HFFc6 (cell line): Measurements from ENCODE around the gene GLYATL2. TPM values are rescaled to one million over a fixed set of nuclear protein-coding genes. Genes with fewer than 3 reads are reported as not detected.

Experiments used
- DNase-seq: peaks from one replicate; pipeline ENCODE4 v3.0.0-alpha.2; 2018
- H3K27ac Mint-ChIP-seq: 2 replicates; pipeline ENCODE4 v1.8.0; 2020; ENCODE audit warnings: mild to moderate bottlenecking, mixed read lengths
- H3K27me3 Mint-ChIP-seq: 2 replicates; pipeline ENCODE4 v1.8.0; 2021; ENCODE audit warnings: mild to moderate bottlenecking, moderate library complexity, mixed read lengths; ENCODE audit not compliant: insufficient read depth
- H3K36me3 Mint-ChIP-seq: 2 replicates; pipeline ENCODE4 v1.8.0; 2021; ENCODE audit warnings: low read depth, mixed read lengths
- H3K4me1 Mint-ChIP-seq: 2 replicates; pipeline ENCODE4 v1.8.0; 2020; ENCODE audit warnings: low read depth, mixed read lengths
- H3K4me3 Mint-ChIP-seq: 2 replicates; pipeline ENCODE4 v1.8.0; 2020; ENCODE audit warnings: mild to moderate bottlenecking, moderate library complexity, mixed read lengths
- H3K9me3 Mint-ChIP-seq: 2 replicates; pipeline ENCODE4 v1.8.0; 2020; ENCODE audit warnings: mild to moderate bottlenecking, mixed read lengths
- CTCF ChIP-seq: fragments of 200-600 bp; sonication (generic); IDR thresholded peaks from 2 replicates; pipeline ENCODE4 v1.5.0; 2021; ENCODE audit warnings: antibody characterized with exemption, mild to moderate bottlenecking
- total RNA-seq, 6 experiments: library from RNA; stranded (reverse); fragmentation: NEBNext Ultra II Directional; extraction: Animal tissue kit (Norgen Biotek cat#: 25700); gene quantifications; 2 replicates in 1 of 6; 3 replicates in 5 of 6; pipeline ENCODE4 v1.2.3, GENCODE V29; 2021

Gene GLYATL2
- total RNA-seq, 6 experiments from 2014 or later: 0.12 to 0.75 (median 0.36) TPM; not detected in 2

GRCh38 chr11:58805065-58805464 lies 39.4 kb downstream of the GLYATL2 start:
- Mint-ChIP-seq H3K27me3 (no peaks in the 10 kb centered on the region), H3K4me1 (peaks cover 13% of the 10 kb centered on the region), H3K27ac (no peak overlapping the region), H3K9me3 (no peaks in the 10 kb centered on the region), H3K4me3 (no peak overlapping the region), H3K36me3 (no peaks in the 10 kb centered on the region)
- peak; percentile 39 for DNase-seq
- TF ChIP-seq CTCF: no peak

GRCh38 chr11:58801974-58802545 lies 42.4 kb downstream of the GLYATL2 start:
- Mint-ChIP-seq H3K27ac (no peak overlapping the region), H3K9me3 (no peaks in the 10 kb centered on the region), H3K27me3 (no peaks in the 10 kb centered on the region)

GRCh38 chr11:58801302-58801701 lies 43.2 kb downstream of the GLYATL2 start:
- no peak overlapping the region for H3K27ac Mint-ChIP-seq
- no peaks in the 10 kb centered on the region for H3K36me3 Mint-ChIP-seq
- DNase-seq: no peak
- no peak overlapping the region for H3K4me3 Mint-ChIP-seq
- peaks cover 19% of the 10 kb centered on the region for H3K4me1 Mint-ChIP-seq
- H3K27me3 Mint-ChIP-seq: peaks cover 3% of the 10 kb centered on the region; the same call in 1 of the 2 replicates
- H3K9me3 Mint-ChIP-seq: no peaks in the 10 kb centered on the region
- no peak for TF ChIP-seq CTCF

More at GRCh38 chr11:58801974-58802545, 42.4 kb downstream of the GLYATL2 start:
- H3K4me3 Mint-ChIP-seq: no peak overlapping the region
- DNase-seq: no peak
- no peaks in the 10 kb centered on the region for H3K36me3 Mint-ChIP-seq
- peaks cover 13% of the 10 kb centered on the region for H3K4me1 Mint-ChIP-seq
- TF ChIP-seq CTCF: no peak

GRCh38 chr11:58796333-58796732 lies 48.2 kb downstream of the GLYATL2 start:
- TF ChIP-seq CTCF: no peak
- H3K4me1 Mint-ChIP-seq: peaks cover 7% of the 10 kb centered on the region; the same call in 1 of the 2 replicates

GRCh38 chr11:58788355-58789023 lies 56.0 kb downstream of the GLYATL2 start:
- Mint-ChIP-seq H3K4me3 (no peak overlapping the region), H3K9me3 (no peaks in the 10 kb centered on the region), H3K4me1 (peaks cover 13% of the 10 kb centered on the region), H3K36me3 (no peaks in the 10 kb centered on the region), H3K27me3 (peaks cover 6% of the 10 kb centered on the region), H3K27ac (no peak overlapping the region)
- DNase-seq: peak; percentile 73
- peak; percentile 86 for TF ChIP-seq CTCF

More at GRCh38 chr11:58796333-58796732, 48.2 kb downstream of the GLYATL2 start:
- no peaks in the 10 kb centered on the region for H3K36me3 Mint-ChIP-seq
- no peaks in the 10 kb centered on the region for H3K9me3 Mint-ChIP-seq
- H3K27ac Mint-ChIP-seq: no peak overlapping the region
- no peak for DNase-seq
- H3K4me3 Mint-ChIP-seq: peak overlapping the region; percentile 24
- peaks cover 6% of the 10 kb centered on the region for H3K27me3 Mint-ChIP-seq
